Fibroblast of mammary gland (primary cell): ENCODE results near the gene ACOT8.
"Not testable (repeated sequence)": the region's sequence is repeated elsewhere in the genome, so short reads cannot be mapped to it uniquely, and the experiment has no call there.

Experiments used
- DNase-seq: peaks from one replicate; pipeline ENCODE4 v3.0.0-alpha.2; 2010; ENCODE audit warnings: low read depth
- H3K4me3 ChIP-seq: 2 replicates; pipeline ENCODE4 v1.5.1; 2011; ENCODE audit warnings: low read depth, mild to moderate bottlenecking, low read length, moderate library complexity; ENCODE audit not compliant: control insufficient read depth
- CTCF ChIP-seq: conservative IDR thresholded peaks from 2 replicates; pipeline ENCODE4 v1.5.1; 2011; ENCODE audit warnings: low read depth, low read length, inconsistent platforms; ENCODE audit not compliant: control insufficient read depth, insufficient read depth

The ACOT8 gene

GRCh38 chr20:45857114-45857881 is at the start of gene ACOT8, which contains the start of gene ZSWIM3:
ACOT8 (minus strand) TSS chr20:45857392; CDS start chr20:45857315, 77 bp downstream.
ZSWIM3 (plus strand) TSS chr20:45857614; CDS start chr20:45857826, 212 bp downstream.
- H3K4me3 ChIP-seq = peak within 1 kb of the TSS; percentile 87
- DNase-seq = peak; percentile 100
- no peak for TF ChIP-seq CTCF

- no peak for TF ChIP-seq CTCF
- peak; percentile 79 for DNase-seq
- H3K4me3 ChIP-seq = no peak overlapping the region
Measured at GRCh38 chr20:45905505-45906079, 48.4 kb upstream of the ACOT8 start.

- no peak for DNase-seq
Measured at GRCh38 chr20:45904583-45905504, 47.7 kb upstream of the ACOT8 start.

GRCh38 chr20:45902199-45902701 is 45.1 kb upstream of the ACOT8 start:
- no peak for TF ChIP-seq CTCF
- no peak for DNase-seq
- H3K4me3 ChIP-seq = no peak overlapping the region

More at GRCh38 chr20:45904583-45905504, 47.7 kb upstream of the ACOT8 start:
- H3K4me3 ChIP-seq = no peak overlapping the region
- TF ChIP-seq CTCF = no peak

- not testable (repeated sequence) for DNase-seq, H3K4me3 ChIP-seq
Measured at GRCh38 chr20:45901332-45901731, 44.1 kb upstream of the ACOT8 start.

- no peak for TF ChIP-seq CTCF
- H3K4me3 ChIP-seq = no peak overlapping the region
- DNase-seq = no peak
Measured at GRCh38 chr20:45899046-45899835, 42.0 kb upstream of the ACOT8 start.
